WTC11 (cell line): ENCODE data around the gene PIK3R1. TPM values are rescaled to one million over a fixed set of nuclear protein-coding genes. Genes with fewer than 3 reads are reported as not detected.

ENCODE experiments used
- ATAC-seq: fragments of 200-7000 bp; cut with Tn5 transposase; 2 replicates; pipeline ENCODE4 v1.10.0; 2021; ENCODE audit warnings: mild to moderate bottlenecking, moderate library complexity
- CTCF ChIA-PET: fragments of 300-600 bp; sonication (Branson Sonifier 250); formaldehyde crosslinking; loops from one replicate; lab custom pipeline; 2021; ENCODE audit warnings: antibody characterized with exemption; lab: Charles Lee
- POLR2A ChIA-PET: fragments of 350-600 bp; sonication (Branson Sonifier 250); formaldehyde crosslinking; loops from one replicate; lab custom pipeline; 2021; ENCODE audit warnings: antibody characterized with exemption; lab: Charles Lee
- DNase-seq: peaks from one replicate; pipeline ENCODE4 v3.0.0; 2021; ENCODE audit warnings: low spot score
- H3K27ac Mint-ChIP-seq: 2 replicates; pipeline ENCODE4 v1.8.0; 2021; ENCODE audit warnings: mixed read lengths
- H3K27me3 Mint-ChIP-seq: 2 replicates; pipeline ENCODE4 v1.8.0; 2021; ENCODE audit warnings: low read depth, mild to moderate bottlenecking, moderate library complexity, mixed read lengths
- H3K36me3 Mint-ChIP-seq: 2 replicates; pipeline ENCODE4 v1.8.0; 2021; ENCODE audit warnings: mixed read lengths
- H3K4me1 Mint-ChIP-seq: 2 replicates; pipeline ENCODE4 v1.8.0; 2022; ENCODE audit warnings: mixed read lengths
- H3K4me3 Mint-ChIP-seq: 2 replicates; pipeline ENCODE4 v1.8.0; 2021; ENCODE audit warnings: mild to moderate bottlenecking, moderate library complexity, mixed read lengths
- H3K9me3 Mint-ChIP-seq: 2 replicates; pipeline ENCODE4 v1.8.0; 2021; ENCODE audit warnings: mixed read lengths
- GABPB1 ChIP-seq: sonication (generic); formaldehyde crosslinking; IDR thresholded peaks from 2 replicates; pipeline ENCODE4 v1.8.1; 2023; ENCODE audit warnings: mild to moderate bottlenecking, missing genetic modification reagents
- GRHL2 ChIP-seq: fragments of 250-450 bp; sonication (Bioruptor Pico); IDR thresholded peaks from 2 replicates; pipeline ENCODE4 v1.8.0; 2022; ENCODE audit warnings: mild to moderate bottlenecking, moderate library complexity; ENCODE audit not compliant: insufficient replicate concordance, severe bottlenecking
- MXD4 ChIP-seq: fragments of 250-450 bp; sonication (Bioruptor Pico); IDR thresholded peaks from 2 replicates; pipeline ENCODE4 v1.8.0; 2021; ENCODE audit warnings: mild to moderate bottlenecking, moderate library complexity, borderline replicate concordance
- NFE2L1 ChIP-seq: sonication (generic); formaldehyde crosslinking; IDR thresholded peaks from 2 replicates; pipeline ENCODE4 v1.8.1; 2023; ENCODE audit warnings: missing genetic modification reagents
- NR1H2 ChIP-seq: sonication (generic); formaldehyde crosslinking; IDR thresholded peaks from 2 replicates; pipeline ENCODE4 v1.9.0; 2021; ENCODE audit warnings: mild to moderate bottlenecking, moderate library complexity, missing genetic modification reagents
- RORB ChIP-seq: fragments of 250-450 bp; sonication (Bioruptor Pico); IDR thresholded peaks from 2 replicates; pipeline ENCODE4 v1.9.0; 2021; ENCODE audit warnings: mild to moderate bottlenecking
- ZNF138 ChIP-seq: sonication (generic); formaldehyde crosslinking; conservative IDR thresholded peaks from 2 replicates; pipeline ENCODE4 v1.8.1; 2022; ENCODE audit warnings: mild to moderate bottlenecking, moderate library complexity, missing genetic modification reagents
- total RNA-seq: library from RNA; stranded (reverse); gene quantifications from 3 replicates; pipeline ENCODE4 v1.2.3, GENCODE V29; 2021
- TF ChIP-seq, protein P1 (sequence below): sonication (generic); formaldehyde crosslinking; IDR thresholded peaks from 2 replicates; pipeline ENCODE4 v1.8.1; 2022; ENCODE audit warnings: low read depth, missing genetic modification reagents, borderline replicate concordance
- TF ChIP-seq, protein P2 (sequence below): sonication (generic); formaldehyde crosslinking; IDR thresholded peaks from 2 replicates; pipeline ENCODE4 v1.8.0; 2022; ENCODE audit warnings: mild to moderate bottlenecking, missing genetic modification reagents
- TF ChIP-seq, protein P3 (sequence below): sonication (generic); formaldehyde crosslinking; IDR thresholded peaks from 2 replicates; pipeline ENCODE4 v1.8.1; 2022; ENCODE audit warnings: low read depth, mild to moderate bottlenecking, moderate library complexity, missing genetic modification reagents, borderline replicate concordance
- TF ChIP-seq, protein P4 (sequence below): sonication (generic); formaldehyde crosslinking; conservative IDR thresholded peaks from 2 replicates; pipeline ENCODE4 v1.8.1; 2023; ENCODE audit warnings: mild to moderate bottlenecking, low read depth, missing genetic modification reagents, moderate library complexity
- TF ChIP-seq, protein P5 (sequence below): sonication (generic); formaldehyde crosslinking; IDR thresholded peaks from 2 replicates; pipeline ENCODE4 v1.8.0; 2022; ENCODE audit warnings: mild to moderate bottlenecking, missing genetic modification reagents
- TF ChIP-seq, protein P6 (sequence below): fragments of 250-450 bp; sonication (Bioruptor Pico); IDR thresholded peaks from 2 replicates; pipeline ENCODE4 v1.9.0; 2021; ENCODE audit warnings: moderate library complexity, mild to moderate bottlenecking, inconsistent platforms, borderline replicate concordance
- TF ChIP-seq, protein P7 (sequence below): sonication (generic); formaldehyde crosslinking; IDR thresholded peaks from 2 replicates; pipeline ENCODE4 v1.8.1; 2023; ENCODE audit warnings: mild to moderate bottlenecking, missing genetic modification reagents, moderate library complexity
- TF ChIP-seq, protein P8 (sequence below): sonication (generic); formaldehyde crosslinking; conservative IDR thresholded peaks from 2 replicates; pipeline ENCODE4 v1.8.1; 2022; ENCODE audit warnings: mild to moderate bottlenecking, missing genetic modification reagents
- TF ChIP-seq, protein P9 (sequence below): sonication (generic); formaldehyde crosslinking; IDR thresholded peaks from 2 replicates; pipeline ENCODE4 v1.8.1; 2023; ENCODE audit warnings: mild to moderate bottlenecking, missing genetic modification reagents
- TF ChIP-seq, protein P10 (sequence below): sonication (generic); formaldehyde crosslinking; IDR thresholded peaks from 2 replicates; pipeline ENCODE4 v1.8.1; 2023; ENCODE audit warnings: mild to moderate bottlenecking, missing genetic modification reagents

The PIK3R1 gene
- total RNA-seq, 1 experiment from 2014 or later, result 11.3 TPM

DNA sequence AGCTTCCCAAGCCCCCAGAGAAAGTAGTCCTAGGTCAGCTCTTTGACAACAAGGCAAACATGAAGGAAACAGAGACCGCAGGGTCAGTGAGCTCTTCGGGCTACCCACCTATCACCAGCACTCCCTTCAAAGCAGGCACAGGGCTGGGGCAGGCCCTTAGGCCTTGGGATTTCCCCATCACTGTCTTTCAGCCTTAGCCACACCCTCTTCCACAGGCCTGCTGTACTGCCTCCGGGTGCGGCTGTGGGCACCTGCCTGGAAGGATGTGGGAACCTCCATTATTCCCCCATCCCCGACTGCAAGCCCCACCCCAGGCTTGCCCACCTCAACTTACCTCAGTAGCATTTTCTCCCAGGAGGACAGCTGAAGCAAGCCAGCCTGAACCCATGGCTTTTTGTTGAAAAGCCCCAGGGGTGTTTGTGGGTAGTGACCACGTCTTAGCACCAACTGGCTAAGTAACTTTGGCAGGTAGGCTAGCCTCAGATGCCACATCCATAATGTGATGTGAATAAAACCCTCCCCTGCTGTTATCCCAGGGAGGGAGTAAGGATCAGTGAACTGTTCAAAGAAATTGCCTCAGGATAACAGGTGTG is 100.2 kb downstream of the PIK3R1 start:
- Mint-ChIP-seq H3K4me1 (peaks cover 6% of the 10 kb centered on the region), H3K27ac (no peak overlapping the region), H3K36me3 (peaks cover 5% of the 10 kb centered on the region; the same call in 1 of the 2 replicates), H3K9me3 (peaks cover 32% of the 10 kb centered on the region), H3K27me3 (no peaks in the 10 kb centered on the region), H3K4me3 (no peak overlapping the region)
- CTCF ChIA-PET, result no interaction called here
- DNase-seq, result peak; percentile 10
- TF ChIP-seq, protein P1, sequence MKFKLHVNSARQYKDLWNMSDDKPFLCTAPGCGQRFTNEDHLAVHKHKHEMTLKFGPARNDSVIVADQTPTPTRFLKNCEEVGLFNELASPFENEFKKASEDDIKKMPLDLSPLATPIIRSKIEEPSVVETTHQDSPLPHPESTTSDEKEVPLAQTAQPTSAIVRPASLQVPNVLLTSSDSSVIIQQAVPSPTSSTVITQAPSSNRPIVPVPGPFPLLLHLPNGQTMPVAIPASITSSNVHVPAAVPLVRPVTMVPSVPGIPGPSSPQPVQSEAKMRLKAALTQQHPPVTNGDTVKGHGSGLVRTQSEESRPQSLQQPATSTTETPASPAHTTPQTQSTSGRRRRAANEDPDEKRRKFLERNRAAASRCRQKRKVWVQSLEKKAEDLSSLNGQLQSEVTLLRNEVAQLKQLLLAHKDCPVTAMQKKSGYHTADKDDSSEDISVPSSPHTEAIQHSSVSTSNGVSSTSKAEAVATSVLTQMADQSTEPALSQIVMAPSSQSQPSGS (CRISPR knock-in tag), result no peak
- TF ChIP-seq, protein P2, sequence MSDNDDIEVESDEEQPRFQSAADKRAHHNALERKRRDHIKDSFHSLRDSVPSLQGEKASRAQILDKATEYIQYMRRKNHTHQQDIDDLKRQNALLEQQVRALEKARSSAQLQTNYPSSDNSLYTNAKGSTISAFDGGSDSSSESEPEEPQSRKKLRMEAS (CRISPR knock-in tag), result no peak
- TF ChIP-seq MXD4 (CRISPR knock-in tag) (no peak), NR1H2 (CRISPR knock-in tag) (no peak), RORB (CRISPR knock-in tag) (no peak)
- TF ChIP-seq, protein P3, sequence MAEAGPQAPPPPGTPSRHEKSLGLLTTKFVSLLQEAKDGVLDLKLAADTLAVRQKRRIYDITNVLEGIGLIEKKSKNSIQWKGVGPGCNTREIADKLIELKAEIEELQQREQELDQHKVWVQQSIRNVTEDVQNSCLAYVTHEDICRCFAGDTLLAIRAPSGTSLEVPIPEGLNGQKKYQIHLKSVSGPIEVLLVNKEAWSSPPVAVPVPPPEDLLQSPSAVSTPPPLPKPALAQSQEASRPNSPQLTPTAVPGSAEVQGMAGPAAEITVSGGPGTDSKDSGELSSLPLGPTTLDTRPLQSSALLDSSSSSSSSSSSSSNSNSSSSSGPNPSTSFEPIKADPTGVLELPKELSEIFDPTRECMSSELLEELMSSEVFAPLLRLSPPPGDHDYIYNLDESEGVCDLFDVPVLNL (CRISPR knock-in tag), result no peak
- TF ChIP-seq, protein P4, sequence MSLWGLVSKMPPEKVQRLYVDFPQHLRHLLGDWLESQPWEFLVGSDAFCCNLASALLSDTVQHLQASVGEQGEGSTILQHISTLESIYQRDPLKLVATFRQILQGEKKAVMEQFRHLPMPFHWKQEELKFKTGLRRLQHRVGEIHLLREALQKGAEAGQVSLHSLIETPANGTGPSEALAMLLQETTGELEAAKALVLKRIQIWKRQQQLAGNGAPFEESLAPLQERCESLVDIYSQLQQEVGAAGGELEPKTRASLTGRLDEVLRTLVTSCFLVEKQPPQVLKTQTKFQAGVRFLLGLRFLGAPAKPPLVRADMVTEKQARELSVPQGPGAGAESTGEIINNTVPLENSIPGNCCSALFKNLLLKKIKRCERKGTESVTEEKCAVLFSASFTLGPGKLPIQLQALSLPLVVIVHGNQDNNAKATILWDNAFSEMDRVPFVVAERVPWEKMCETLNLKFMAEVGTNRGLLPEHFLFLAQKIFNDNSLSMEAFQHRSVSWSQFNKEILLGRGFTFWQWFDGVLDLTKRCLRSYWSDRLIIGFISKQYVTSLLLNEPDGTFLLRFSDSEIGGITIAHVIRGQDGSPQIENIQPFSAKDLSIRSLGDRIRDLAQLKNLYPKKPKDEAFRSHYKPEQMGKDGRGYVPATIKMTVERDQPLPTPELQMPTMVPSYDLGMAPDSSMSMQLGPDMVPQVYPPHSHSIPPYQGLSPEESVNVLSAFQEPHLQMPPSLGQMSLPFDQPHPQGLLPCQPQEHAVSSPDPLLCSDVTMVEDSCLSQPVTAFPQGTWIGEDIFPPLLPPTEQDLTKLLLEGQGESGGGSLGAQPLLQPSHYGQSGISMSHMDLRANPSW (CRISPR knock-in tag), result no peak
- TF ChIP-seq, protein P5, sequence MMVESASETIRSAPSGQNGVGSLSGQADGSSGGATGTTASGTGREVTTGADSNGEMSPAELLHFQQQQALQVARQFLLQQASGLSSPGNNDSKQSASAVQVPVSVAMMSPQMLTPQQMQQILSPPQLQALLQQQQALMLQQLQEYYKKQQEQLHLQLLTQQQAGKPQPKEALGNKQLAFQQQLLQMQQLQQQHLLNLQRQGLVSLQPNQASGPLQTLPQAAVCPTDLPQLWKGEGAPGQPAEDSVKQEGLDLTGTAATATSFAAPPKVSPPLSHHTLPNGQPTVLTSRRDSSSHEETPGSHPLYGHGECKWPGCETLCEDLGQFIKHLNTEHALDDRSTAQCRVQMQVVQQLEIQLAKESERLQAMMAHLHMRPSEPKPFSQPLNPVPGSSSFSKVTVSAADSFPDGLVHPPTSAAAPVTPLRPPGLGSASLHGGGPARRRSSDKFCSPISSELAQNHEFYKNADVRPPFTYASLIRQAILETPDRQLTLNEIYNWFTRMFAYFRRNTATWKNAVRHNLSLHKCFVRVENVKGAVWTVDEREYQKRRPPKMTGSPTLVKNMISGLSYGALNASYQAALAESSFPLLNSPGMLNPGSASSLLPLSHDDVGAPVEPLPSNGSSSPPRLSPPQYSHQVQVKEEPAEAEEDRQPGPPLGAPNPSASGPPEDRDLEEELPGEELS (CRISPR knock-in tag), result no peak
- peak; percentile 28; the same call in 1 of the 2 replicates for ATAC-seq
- POLR2A ChIA-PET, result no interaction called here

DNA sequence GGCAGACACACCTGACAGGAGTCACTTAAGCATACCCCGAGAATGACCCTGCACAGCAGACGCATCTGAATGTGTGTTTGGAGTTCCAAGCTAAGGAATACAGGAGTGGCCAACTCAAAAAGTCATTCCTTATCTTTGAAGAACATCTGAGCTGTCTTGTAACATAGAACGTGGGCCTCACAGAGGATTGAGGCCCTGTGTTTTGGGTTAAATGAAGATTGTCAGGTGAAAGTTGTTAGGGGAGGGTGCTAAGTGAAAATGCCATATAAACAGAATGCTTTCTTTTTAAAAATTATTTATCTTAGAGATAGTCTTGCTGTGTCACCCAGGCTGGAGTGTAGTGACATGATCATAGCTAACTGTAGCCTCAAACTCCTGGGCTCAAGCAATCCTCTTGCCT is 100.9 kb downstream of the PIK3R1 start:
- no peak overlapping the region for H3K4me3 Mint-ChIP-seq
- ChIA-PET POLR2A (no interaction called here), CTCF (no interaction called here)
- no peaks in the 10 kb centered on the region for H3K27me3 Mint-ChIP-seq
- ATAC-seq, result no peak
- H3K4me1 Mint-ChIP-seq, result peaks cover 6% of the 10 kb centered on the region
- peaks cover 32% of the 10 kb centered on the region for H3K9me3 Mint-ChIP-seq
- no peak for DNase-seq
- no peak overlapping the region for H3K27ac Mint-ChIP-seq
- peaks cover 5% of the 10 kb centered on the region; the same call in 1 of the 2 replicates for H3K36me3 Mint-ChIP-seq
- TF ChIP-seq NFE2L1 (CRISPR knock-in tag) (no peak), ZNF138 (CRISPR knock-in tag) (no peak), GRHL2 (CRISPR knock-in tag) (no peak), GABPB1 (no peak)
- TF ChIP-seq, protein P6, sequence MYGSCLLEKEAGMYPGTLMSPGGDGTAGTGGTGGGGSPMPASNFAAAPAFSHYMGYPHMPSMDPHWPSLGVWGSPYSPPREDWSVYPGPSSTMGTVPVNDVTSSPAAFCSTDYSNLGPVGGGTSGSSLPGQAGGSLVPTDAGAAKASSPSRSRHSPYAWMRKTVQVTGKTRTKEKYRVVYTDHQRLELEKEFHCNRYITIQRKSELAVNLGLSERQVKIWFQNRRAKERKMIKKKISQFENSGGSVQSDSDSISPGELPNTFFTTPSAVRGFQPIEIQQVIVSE, result no peak
- TF ChIP-seq, protein P7, sequence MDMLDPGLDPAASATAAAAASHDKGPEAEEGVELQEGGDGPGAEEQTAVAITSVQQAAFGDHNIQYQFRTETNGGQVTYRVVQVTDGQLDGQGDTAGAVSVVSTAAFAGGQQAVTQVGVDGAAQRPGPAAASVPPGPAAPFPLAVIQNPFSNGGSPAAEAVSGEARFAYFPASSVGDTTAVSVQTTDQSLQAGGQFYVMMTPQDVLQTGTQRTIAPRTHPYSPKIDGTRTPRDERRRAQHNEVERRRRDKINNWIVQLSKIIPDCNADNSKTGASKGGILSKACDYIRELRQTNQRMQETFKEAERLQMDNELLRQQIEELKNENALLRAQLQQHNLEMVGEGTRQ (CRISPR knock-in tag), result no peak
- TF ChIP-seq, protein P8, sequence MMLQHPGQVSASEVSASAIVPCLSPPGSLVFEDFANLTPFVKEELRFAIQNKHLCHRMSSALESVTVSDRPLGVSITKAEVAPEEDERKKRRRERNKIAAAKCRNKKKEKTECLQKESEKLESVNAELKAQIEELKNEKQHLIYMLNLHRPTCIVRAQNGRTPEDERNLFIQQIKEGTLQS (CRISPR knock-in tag), result no peak
- TF ChIP-seq, protein P9, sequence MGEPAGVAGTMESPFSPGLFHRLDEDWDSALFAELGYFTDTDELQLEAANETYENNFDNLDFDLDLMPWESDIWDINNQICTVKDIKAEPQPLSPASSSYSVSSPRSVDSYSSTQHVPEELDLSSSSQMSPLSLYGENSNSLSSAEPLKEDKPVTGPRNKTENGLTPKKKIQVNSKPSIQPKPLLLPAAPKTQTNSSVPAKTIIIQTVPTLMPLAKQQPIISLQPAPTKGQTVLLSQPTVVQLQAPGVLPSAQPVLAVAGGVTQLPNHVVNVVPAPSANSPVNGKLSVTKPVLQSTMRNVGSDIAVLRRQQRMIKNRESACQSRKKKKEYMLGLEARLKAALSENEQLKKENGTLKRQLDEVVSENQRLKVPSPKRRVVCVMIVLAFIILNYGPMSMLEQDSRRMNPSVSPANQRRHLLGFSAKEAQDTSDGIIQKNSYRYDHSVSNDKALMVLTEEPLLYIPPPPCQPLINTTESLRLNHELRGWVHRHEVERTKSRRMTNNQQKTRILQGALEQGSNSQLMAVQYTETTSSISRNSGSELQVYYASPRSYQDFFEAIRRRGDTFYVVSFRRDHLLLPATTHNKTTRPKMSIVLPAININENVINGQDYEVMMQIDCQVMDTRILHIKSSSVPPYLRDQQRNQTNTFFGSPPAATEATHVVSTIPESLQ (CRISPR knock-in tag), result no peak
- TF ChIP-seq, protein P10, sequence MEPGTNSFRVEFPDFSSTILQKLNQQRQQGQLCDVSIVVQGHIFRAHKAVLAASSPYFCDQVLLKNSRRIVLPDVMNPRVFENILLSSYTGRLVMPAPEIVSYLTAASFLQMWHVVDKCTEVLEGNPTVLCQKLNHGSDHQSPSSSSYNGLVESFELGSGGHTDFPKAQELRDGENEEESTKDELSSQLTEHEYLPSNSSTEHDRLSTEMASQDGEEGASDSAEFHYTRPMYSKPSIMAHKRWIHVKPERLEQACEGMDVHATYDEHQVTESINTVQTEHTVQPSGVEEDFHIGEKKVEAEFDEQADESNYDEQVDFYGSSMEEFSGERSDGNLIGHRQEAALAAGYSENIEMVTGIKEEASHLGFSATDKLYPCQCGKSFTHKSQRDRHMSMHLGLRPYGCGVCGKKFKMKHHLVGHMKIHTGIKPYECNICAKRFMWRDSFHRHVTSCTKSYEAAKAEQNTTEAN (CRISPR knock-in tag), result no peak
